Fibroblast of skin of right biceps (primary cell): ENCODE measurements around the gene NEU4.
"Not testable (repeated sequence)": the region's sequence is repeated elsewhere in the genome, so short reads cannot be mapped to it uniquely, and the experiment has no call there.

Experiments used
- DNase-seq: peaks from one replicate; pipeline ENCODE4 v3.0.0-alpha.2; 2013

Gene NEU4

GRCh38 chr2:241775223-241776177 lies 33.5 kb upstream of the NEU4 start:
- DNase-seq, result no peak

GRCh38 chr2:241776336-241777169 lies 32.4 kb upstream of the NEU4 start, which contains the start of gene GAL3ST2:
Gene GAL3ST2, plus strand, starts transcription at chr2:241776822. Its CDS starts 134 bp downstream, at chr2:241776956.
- DNase-seq, result no peak

GRCh38 chr2:241777170-241777685 lies 31.8 kb upstream of the NEU4 start:
- no peak for DNase-seq

GRCh38 chr2:241777686-241778627 lies 31.0 kb upstream of the NEU4 start:
- no peak for DNase-seq

- no peak for DNase-seq
These were observed 27.9 kb upstream of the NEU4 start for GRCh38 chr2:241780939-241781569.

- DNase-seq, result not testable (repeated sequence)
These were observed 26.9 kb upstream of the NEU4 start for GRCh38 chr2:241782053-241782452.

- no peak for DNase-seq
These were observed 20.9 kb upstream of the NEU4 start for GRCh38 chr2:241788135-241788534.

GRCh38 chr2:241788572-241788971 lies 20.4 kb upstream of the NEU4 start:
- DNase-seq, result no peak

GRCh38 chr2:241791385-241791784 lies 17.6 kb upstream of the NEU4 start:
- DNase-seq, result not testable (repeated sequence)

- DNase-seq, result no peak
These were observed 15.6 kb upstream of the NEU4 start for GRCh38 chr2:241793385-241793784.

GRCh38 chr2:241794250-241794823 lies 14.7 kb upstream of the NEU4 start:
- DNase-seq, result no peak

- no peak for DNase-seq
These were observed 13.7 kb upstream of the NEU4 start for GRCh38 chr2:241795021-241795999.

- DNase-seq, result no peak
These were observed 12.8 kb upstream of the NEU4 start for GRCh38 chr2:241796209-241796608.

GRCh38 chr2:241796610-241797138 lies 12.3 kb upstream of the NEU4 start:
- DNase-seq, result no peak

GRCh38 chr2:241797441-241798080 lies 11.4 kb upstream of the NEU4 start:
- DNase-seq, result no peak

GRCh38 chr2:241798081-241798630 lies 10.8 kb upstream of the NEU4 start:
- no peak for DNase-seq

GRCh38 chr2:241798631-241799521 lies 10.1 kb upstream of the NEU4 start:
- DNase-seq, result no peak
